Ectodermal cell (in vitro differentiated cells): ENCODE measurements around the gene RASIP1.
"Not testable (repeated sequence)": the region's sequence is repeated elsewhere in the genome, so short reads cannot be mapped to it uniquely, and the experiment has no call there.

Experiments
- H3K27ac ChIP-seq: 2 replicates; pipeline ENCODE4 v1.7.0; 2013; ENCODE audit warnings: mild to moderate bottlenecking, low read depth, low read length; ENCODE audit not compliant: insufficient read depth, poor library complexity, severe bottlenecking
- H3K27me3 ChIP-seq: 2 replicates; pipeline ENCODE4 v1.7.0; 2013; ENCODE audit warnings: mild to moderate bottlenecking, low read length; ENCODE audit not compliant: insufficient read depth, control insufficient read depth, poor library complexity, severe bottlenecking
- H3K36me3 ChIP-seq: one replicate; pipeline ENCODE4 v1.7.0; 2013; ENCODE audit warnings: low read length; ENCODE audit not compliant: control insufficient read depth, insufficient read depth
- H3K4me1 ChIP-seq: one replicate; pipeline ENCODE4 v1.7.0; 2013; ENCODE audit warnings: low read length; ENCODE audit not compliant: control insufficient read depth, insufficient read depth
- H3K4me3 ChIP-seq: 2 replicates; pipeline ENCODE4 v1.7.0; 2013; ENCODE audit warnings: low read depth, low read length, control low read depth; ENCODE audit not compliant: insufficient read depth
- H3K9me3 ChIP-seq: 2 replicates; pipeline ENCODE4 v1.7.0; 2013; ENCODE audit warnings: mild to moderate bottlenecking, low read length, moderate library complexity; ENCODE audit not compliant: control insufficient read depth
- WGBS, 2 experiments: methylation state at CpG; one replicate each; pipeline ENCODE4 v1.1.7; 2013; ENCODE audit warnings: missing lambda C conversion rate in 2 of 2; 5-methylcytosine and 5-hydroxymethylcytosine counted together

Gene RASIP1

GRCh38 chr19:48718106-48718505 is 22.3 kb downstream of the RASIP1 start:
- not testable (repeated sequence) for H3K9me3 ChIP-seq, H3K27ac ChIP-seq, H3K27me3 ChIP-seq, H3K4me3 ChIP-seq, H3K36me3 ChIP-seq
- 91 to 94% methylated on average over 12 to 13 of the region's 13 CpGs for WGBS, 2 experiments
- peaks cover 27% of the 10 kb centered on the region for H3K4me1 ChIP-seq

- Histone ChIP-seq H3K27ac (no peak overlapping the region), H3K36me3 (no peaks in the 10 kb centered on the region), H3K4me3 (no peak overlapping the region), H3K27me3 (no peaks in the 10 kb centered on the region), H3K9me3 (no peaks in the 10 kb centered on the region), H3K4me1 (peaks cover 34% of the 10 kb centered on the region)
- WGBS, 2 experiments: 20 to 21% methylated on average over 24 of the region's 24 CpGs
Observed at GRCh38 chr19:48716562-48717291, 23.7 kb downstream of the RASIP1 start.

- WGBS, 2 experiments: 90 to 91% methylated on average over 19 of the region's 19 CpGs
- Histone ChIP-seq H3K36me3 (no peaks in the 10 kb centered on the region), H3K4me3 (no peak overlapping the region), H3K9me3 (no peaks in the 10 kb centered on the region), H3K27ac (no peak overlapping the region), H3K4me1 (peaks cover 34% of the 10 kb centered on the region), H3K27me3 (no peaks in the 10 kb centered on the region)
Observed at GRCh38 chr19:48715681-48716171, 24.7 kb downstream of the RASIP1 start.

- WGBS, 2 experiments: 81 to 83% methylated on average over 26 of the region's 26 CpGs
- H3K27me3 ChIP-seq: no peaks in the 10 kb centered on the region
- H3K36me3 ChIP-seq: no peaks in the 10 kb centered on the region
- peaks cover 34% of the 10 kb centered on the region for H3K4me1 ChIP-seq
- H3K4me3 ChIP-seq: peak overlapping the region; percentile 42
- no peak overlapping the region for H3K27ac ChIP-seq
- no peaks in the 10 kb centered on the region for H3K9me3 ChIP-seq
Observed at GRCh38 chr19:48714759-48715675, 25.4 kb downstream of the RASIP1 start.

- peaks cover 33% of the 10 kb centered on the region for H3K4me1 ChIP-seq
- 1% methylated on average over 67 of the region's 67 CpGs for WGBS, 2 experiments
Observed at GRCh38 chr19:48713864-48714755, 26.3 kb downstream of the RASIP1 start.

GRCh38 chr19:48713041-48713863 is 27.2 kb downstream of the RASIP1 start:
- Histone ChIP-seq H3K27ac (no peak overlapping the region), H3K4me1 (peaks cover 25% of the 10 kb centered on the region), H3K36me3 (no peaks in the 10 kb centered on the region), H3K27me3 (no peaks in the 10 kb centered on the region), H3K9me3 (no peaks in the 10 kb centered on the region), H3K4me3 (peak overlapping the region; percentile 71)
- 5 to 6% methylated on average over 24 to 25 of the region's 25 CpGs for WGBS, 2 experiments

More at GRCh38 chr19:48713864-48714755, 26.3 kb downstream of the RASIP1 start:
- Histone ChIP-seq H3K9me3 (no peaks in the 10 kb centered on the region), H3K4me3 (peak overlapping the region; percentile 71), H3K36me3 (no peaks in the 10 kb centered on the region), H3K27ac (no peak overlapping the region), H3K27me3 (no peaks in the 10 kb centered on the region)

- no peaks in the 10 kb centered on the region for H3K27me3 ChIP-seq
- H3K9me3 ChIP-seq: no peaks in the 10 kb centered on the region
- H3K4me3 ChIP-seq: no peak overlapping the region
- H3K4me1 ChIP-seq: peaks cover 14% of the 10 kb centered on the region
- no peaks in the 10 kb centered on the region for H3K36me3 ChIP-seq
- 92 to 94% methylated on average over 4 of the region's 4 CpGs for WGBS, 2 experiments
- H3K27ac ChIP-seq: no peak overlapping the region
Observed at GRCh38 chr19:48711106-48711662, 29.2 kb downstream of the RASIP1 start.

- H3K36me3 ChIP-seq: no peaks in the 10 kb centered on the region
- no peak overlapping the region for H3K4me3 ChIP-seq
- WGBS, 2 experiments: 50 to 54% methylated on average over 11 of the region's 11 CpGs
Observed at GRCh38 chr19:48708471-48708870, 31.9 kb downstream of the RASIP1 start.

GRCh38 chr19:48705431-48705830 is 35.0 kb downstream of the RASIP1 start:
- no peaks in the 10 kb centered on the region for H3K36me3 ChIP-seq
- 69 to 72% methylated on average over 2 of the region's 2 CpGs for WGBS, 2 experiments
- no peaks in the 10 kb centered on the region for H3K4me1 ChIP-seq
- no peak overlapping the region for H3K27ac ChIP-seq
- no peaks in the 10 kb centered on the region for H3K27me3 ChIP-seq
- H3K9me3 ChIP-seq: no peaks in the 10 kb centered on the region
- no peak overlapping the region for H3K4me3 ChIP-seq

More at GRCh38 chr19:48708471-48708870, 31.9 kb downstream of the RASIP1 start:
- H3K27ac ChIP-seq: no peak overlapping the region
- no peaks in the 10 kb centered on the region for H3K27me3 ChIP-seq
- H3K4me1 ChIP-seq: peaks cover 7% of the 10 kb centered on the region
- no peaks in the 10 kb centered on the region for H3K9me3 ChIP-seq
